ENCODE measurements around the gene DUSP2.
A peak's percentile ranks its signal among the peaks of the same experiment; 100 is the strongest.

Gene DUSP2

GRCh38 chr2:96113951-96114350, 31.3 kb downstream of the DUSP2 start:
- DNase-seq (ENCODE audit: low spot score), result no peak

DNA sequence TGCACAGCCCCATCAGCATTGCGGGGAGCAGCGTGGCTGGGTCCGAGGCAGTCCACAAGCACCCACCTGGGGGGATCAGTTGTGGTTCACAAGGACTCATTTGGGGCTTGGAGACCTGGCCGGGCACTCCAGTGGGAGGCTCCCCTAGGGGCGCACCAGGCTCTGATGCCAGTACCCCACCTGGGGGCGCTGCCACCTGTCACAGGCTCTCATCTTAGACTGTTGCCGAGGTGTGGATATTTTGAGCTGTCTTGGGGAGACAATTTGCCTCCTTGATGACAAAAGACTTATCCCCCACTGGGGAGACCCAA, 31.9 kb downstream of the DUSP2 start:
- DNase-seq (ENCODE audit: low spot score), result no peak

DNA sequence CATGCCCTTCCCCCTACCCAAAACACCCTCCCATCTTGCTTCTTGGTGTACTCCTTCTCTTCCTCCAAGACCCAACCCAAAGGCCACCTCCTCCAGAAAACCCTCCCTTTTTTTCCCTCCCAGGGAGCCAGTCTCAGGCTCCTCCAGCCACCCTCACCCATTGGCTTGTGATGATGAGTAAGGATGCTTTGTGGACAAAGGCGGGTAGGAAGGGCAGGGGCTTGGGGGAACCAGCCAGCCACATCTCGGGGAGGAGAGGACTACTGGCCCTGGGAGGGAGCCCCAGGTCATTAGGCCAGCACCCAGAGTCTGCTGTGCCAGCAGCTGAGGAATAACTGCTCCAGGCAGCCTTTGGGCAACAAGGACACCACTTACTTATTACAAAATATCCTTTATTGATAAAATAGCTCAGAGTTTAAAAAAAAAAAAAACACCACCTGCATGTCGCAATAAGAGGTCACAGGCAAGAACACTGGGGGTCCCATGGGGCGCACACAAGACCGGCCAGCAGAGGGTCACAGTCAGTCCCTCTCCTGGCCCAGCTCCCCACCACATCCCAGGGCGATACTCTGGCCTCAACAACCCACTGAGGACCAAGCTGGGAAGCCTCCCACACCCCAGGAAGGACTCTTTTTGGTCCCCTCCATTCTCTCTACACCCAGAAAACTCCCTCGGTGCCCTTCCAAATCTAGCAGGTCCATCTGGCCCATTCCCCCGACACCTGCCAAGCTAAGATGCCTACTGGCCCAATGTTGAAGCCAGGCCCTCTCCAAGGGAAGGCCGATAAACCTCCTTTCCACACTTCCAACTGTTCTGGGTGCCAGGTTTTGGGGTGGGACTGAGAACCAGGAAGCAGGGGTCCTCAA, 32.5 kb downstream of the DUSP2 start:
- DNase-seq (ENCODE audit: low spot score), result no peak

DNA sequence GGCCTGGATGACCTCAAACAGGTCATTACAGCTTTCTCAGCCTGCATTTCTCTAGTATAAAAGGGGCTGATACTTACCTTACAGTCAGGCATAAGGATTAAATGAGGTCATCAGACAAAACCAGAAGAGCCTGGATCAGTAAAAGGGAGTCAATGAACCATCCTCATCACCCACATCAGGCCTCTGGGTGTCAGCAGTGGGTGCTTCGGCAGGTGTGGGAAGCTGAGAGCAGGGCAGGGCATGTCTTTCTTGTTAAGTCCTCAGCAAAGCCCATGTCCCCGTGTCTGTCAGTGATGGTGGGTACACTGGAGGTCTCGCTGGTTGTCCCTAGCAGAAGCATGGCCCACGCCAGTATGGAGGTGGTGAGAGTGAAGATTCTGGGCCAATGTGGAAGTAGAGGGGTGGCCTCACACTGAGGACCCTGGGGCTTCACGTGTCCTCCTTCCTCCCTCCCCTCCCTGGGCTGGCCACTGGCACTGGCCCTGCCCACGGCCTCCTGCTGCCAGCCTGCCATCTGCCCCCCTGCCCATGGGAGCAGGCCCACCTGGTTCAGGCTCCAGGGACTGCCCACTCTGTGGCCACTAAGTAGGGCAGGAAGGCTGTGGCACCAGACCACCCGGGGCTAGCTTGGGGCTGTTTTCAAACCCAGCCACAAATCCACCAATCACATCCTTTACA, 33.3 kb downstream of the DUSP2 start:
- peak; percentile 32 for DNase-seq (ENCODE audit: low spot score)

GRCh38 chr2:96111257-96111640, 34.0 kb downstream of the DUSP2 start:
- DNase-seq (ENCODE audit: low spot score), result no peak

- no peak for DNase-seq (ENCODE audit: low spot score)
Measured at GRCh38 chr2:96110621-96111256, 34.5 kb downstream of the DUSP2 start.

GRCh38 chr2:96109931-96110511, 35.2 kb downstream of the DUSP2 start:
- DNase-seq (ENCODE audit: low spot score), result no peak

- no peak for DNase-seq (ENCODE audit: low spot score)
Measured at GRCh38 chr2:96109361-96109680, 35.9 kb downstream of the DUSP2 start.

- no peak for DNase-seq (ENCODE audit: low spot score)
Measured at GRCh38 chr2:96108541-96109360, 36.5 kb downstream of the DUSP2 start.

DNA sequence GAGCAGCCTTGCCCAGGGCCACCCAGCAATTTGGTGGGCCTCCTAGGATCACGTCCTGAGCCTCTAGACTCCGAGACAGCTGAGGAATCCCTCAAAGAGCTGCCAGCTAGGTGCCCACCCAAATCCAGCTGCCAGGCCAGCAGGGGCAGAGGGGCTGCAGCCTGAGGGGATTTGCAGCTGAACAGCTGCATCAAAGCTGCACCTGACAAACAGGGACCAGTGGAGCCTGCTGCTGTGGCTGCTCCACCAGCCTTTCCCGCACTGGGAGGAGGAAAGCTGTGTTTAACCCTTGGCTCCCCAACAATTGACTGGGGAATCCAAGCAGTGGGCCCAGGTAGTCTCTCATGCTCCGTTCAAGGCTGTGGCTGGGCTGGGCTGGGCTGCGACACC, 37.1 kb downstream of the DUSP2 start:
- no peak for DNase-seq (ENCODE audit: low spot score)

GRCh38 chr2:96107708-96108065, 37.6 kb downstream of the DUSP2 start:
- DNase-seq (ENCODE audit: low spot score), result no peak

DNA sequence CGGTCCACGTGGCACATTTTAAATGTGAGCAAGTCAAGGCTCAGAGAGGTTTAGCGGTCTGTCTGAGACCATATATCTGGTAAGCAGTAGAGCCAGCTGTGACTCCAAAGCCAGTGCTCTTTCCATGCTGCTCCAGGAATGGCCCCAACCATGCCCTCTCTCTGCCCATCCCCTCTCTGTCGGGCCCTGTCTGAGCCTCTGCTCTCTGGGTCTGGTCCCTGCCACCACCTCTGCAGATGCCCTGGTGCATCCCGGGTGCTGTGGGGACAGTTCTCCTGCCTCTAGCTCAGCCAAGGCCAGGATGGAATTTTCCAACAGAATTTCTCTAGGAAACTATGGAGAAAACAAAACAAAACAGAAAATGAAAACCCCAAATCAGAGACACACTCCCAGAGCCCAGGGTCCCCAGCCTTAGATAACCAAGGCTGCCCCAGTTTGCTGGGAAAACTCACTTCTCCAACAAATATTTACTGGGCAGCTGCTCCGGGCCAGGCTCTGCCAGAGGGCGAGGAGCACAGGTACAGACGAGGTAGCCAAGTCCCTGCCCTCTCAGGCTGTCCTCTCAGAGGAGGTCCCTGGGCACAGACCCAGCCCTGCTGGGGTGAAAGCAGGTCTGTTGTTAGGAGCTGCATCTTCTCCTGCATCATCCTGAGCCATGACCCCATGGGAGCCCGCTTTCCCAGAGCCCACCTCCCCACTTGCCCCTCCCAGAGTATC, 38.1 kb downstream of the DUSP2 start:
- DNase-seq (ENCODE audit: low spot score), result no peak

DNA sequence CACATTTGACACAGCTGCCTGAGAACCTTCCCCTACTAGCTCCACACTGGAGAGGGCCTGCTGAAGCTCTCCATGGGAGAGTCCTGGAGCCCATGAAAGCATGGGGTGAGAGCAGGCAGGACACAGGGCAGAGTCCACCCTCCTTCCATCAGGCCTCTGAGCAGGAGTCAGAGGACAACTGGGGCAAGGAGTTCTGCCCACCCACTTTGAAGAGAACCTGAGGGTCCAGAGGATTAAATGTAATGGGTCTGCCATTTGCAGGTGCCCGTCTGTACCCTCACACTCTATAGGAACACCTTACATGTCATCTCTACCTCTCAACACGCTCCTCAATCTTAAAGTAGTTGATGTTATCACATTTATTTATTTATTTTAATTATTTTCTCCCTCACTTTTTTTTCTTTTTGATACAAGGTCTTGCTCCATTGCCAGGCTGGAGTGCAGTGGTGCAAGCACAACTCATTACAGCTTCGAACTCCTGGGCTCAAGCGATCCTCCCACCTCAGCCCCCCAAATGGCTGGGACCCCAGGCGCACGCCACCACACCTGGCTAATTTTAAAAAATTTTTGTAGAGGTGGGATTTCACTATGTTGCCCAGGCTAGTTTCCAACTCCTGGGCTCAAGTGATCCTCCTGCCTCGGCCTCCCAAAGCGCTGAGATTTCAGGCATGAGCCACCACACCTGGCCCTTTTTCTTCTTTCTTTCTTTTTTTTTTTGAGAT, 39.1 kb downstream of the DUSP2 start:
- DNase-seq (ENCODE audit: low spot score), result no peak

DNA sequence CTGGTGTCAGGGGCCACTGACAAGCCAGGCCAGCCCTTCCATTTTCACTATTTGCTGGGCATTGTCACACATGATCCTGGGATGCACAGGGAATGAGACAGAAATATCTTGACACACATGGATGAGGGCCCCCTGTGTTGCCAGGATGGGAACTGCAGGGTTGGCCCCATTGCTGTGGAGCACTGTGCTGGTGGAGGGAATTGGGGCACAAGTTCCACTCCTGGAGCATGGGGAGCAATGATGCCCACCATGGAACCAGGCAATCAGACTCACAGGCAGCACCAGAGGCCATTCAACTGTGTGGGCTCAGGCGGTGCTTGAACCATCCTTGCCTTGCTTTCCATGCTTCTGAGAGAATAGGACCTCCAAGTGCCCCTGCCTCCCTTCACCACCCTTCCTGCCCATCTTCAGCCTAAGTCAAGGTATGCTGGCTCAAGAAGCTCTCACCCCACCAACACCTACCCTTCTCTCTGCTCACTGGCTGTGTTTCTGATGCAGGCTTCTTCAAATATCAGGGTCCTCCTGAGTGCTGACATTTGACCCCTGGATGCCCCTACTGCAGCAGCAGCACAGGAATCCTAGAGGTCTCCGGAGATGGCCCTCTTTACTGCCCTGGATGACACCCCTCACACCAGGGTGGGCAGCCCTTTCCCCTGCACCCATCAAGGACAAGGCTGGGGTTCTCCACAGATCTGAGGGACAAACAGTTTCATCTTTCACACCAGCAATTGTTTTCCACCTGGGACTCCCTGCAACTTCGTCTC, 39.9 kb downstream of the DUSP2 start:
- DNase-seq (ENCODE audit: low spot score), result no peak

DNA sequence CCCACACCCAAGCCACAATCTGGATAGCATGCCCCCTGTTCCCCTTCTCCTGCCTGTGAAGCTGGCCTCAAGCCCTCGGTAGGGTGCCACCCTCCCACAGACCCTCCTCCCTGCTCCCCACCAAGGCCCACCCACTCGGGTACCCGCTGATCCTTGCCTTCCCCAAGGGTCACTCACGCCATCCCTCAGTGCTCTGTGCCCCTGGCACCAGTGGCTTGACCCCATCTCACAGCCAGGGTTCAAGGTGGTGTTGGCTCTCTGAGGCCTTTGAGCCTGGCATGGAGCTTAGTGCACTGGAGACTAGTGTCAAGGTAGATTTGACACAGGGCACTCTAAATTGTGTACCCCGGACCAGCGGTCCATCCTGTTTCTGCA, 40.8 kb downstream of the DUSP2 start:
- no peak for DNase-seq (ENCODE audit: low spot score)

DNA sequence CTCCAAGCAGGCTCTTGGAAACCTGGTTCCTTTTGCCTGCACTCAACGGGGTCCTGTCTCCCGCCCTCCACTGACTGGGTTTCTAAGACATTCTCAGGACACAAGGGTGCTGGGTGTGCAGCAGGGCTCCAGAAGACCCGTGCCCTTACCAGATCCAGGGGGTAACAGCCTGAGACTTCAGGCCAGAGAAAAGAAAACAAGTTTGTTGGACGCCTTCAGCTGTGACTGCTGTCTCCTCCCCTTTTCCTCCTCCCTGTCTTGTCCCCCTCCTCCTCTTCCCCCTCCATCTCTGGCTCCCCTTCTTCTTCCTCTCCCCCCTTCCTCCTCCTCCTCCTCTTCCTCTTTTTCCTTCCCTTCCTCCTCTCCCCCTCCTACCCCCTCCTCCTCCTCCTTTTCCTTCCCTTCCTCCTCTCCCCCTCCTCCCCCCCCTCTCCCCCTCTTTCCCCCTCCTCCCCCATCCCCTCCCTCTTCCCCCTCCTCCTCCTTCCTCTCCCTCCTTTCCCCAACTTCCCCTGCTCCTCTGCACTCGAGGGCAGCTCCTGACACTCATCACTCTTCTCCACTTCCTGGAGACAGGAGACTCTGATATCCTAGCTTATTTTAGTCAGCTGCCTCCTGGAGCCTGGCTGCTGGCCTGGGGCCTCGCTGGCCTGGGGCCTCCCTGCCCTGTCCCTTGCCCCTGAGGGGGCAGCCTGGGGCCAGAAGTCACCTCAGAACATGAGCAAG, 41.3 kb downstream of the DUSP2 start:
- DNase-seq (ENCODE audit: low spot score), result no peak

GRCh38 chr2:96103187-96103601, 42.0 kb downstream of the DUSP2 start:
- no peak for DNase-seq (ENCODE audit: low spot score)

GRCh38 chr2:96102596-96103186, 42.5 kb downstream of the DUSP2 start:
- DNase-seq (ENCODE audit: low spot score), result no peak

DNA sequence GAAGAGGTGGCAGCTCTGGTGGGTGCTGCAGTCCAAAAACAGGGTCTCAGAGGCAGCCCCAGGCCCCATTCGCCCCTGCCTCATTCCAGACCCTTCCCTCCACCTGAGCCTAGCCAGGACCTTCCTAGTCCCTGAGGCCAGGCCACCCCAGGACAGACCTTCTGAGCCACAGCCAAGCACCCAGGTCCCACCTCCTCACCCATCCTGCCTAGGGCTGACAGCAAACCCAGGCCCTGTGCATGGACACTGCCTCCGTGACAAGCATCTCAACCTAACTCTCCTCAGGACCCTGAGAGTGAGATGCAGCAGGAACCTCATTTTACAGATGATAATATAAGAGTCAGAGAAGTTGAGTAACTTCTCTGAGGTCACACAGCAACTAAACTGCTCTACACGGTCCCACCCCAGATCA, 44.3 kb downstream of the DUSP2 start:
- DNase-seq (ENCODE audit: low spot score), result no peak
